H1 (cell line): Measurements from ENCODE around the gene COMP. TPM values are rescaled to one million over a fixed set of nuclear protein-coding genes. Genes with fewer than 3 reads are reported as not detected.

Experiments used
- CTCF ChIA-PET: fragments of 300-600 bp; sonication (Branson Sonifier 250); formaldehyde crosslinking; loops from one replicate; lab custom pipeline; 2021; ENCODE audit not compliant: partially characterized antibody; lab: Charles Lee
- POLR2A ChIA-PET: fragments of 300-600 bp; sonication (Branson Sonifier 250); formaldehyde crosslinking; loops from one replicate; lab custom pipeline; 2021; ENCODE audit warnings: inconsistent platforms; ENCODE audit not compliant: partially characterized antibody; lab: Charles Lee
- DNase-seq, 2 experiments: peaks; one replicate each; pipeline versions ENCODE4 v3.0.0 to v3.0.0-alpha.2; 2010 to 2022; ENCODE audit warnings: low spot score in 2 of 2, low read depth in 1 of 2, mixed read lengths in 1 of 2
- FAIRE-seq: peaks from 2 replicates; lab custom pipeline; 2011; peaks lifted over from hg19 to GRCh38; lab: Jason Lieb, UNC
- H2AFZ ChIP-seq: 2 replicates; pipeline ENCODE4 v1.8.1; 2012; ENCODE audit warnings: low read length, inconsistent platforms
- H2AK5ac ChIP-seq: 2 replicates; pipeline ENCODE4 v1.6.1; 2013; ENCODE audit warnings: low read depth, low read length
- H2BK120ac ChIP-seq: replicated peaks from 2 replicates; pipeline ENCODE3; 2013; ENCODE audit warnings: low read depth, low read length, inconsistent platforms
- H2BK12ac ChIP-seq: 2 replicates; pipeline ENCODE4 v1.6.1; 2013; ENCODE audit warnings: low read depth, low read length
- H2BK15ac ChIP-seq: 2 replicates; pipeline ENCODE4 v1.6.1; 2013; ENCODE audit warnings: low read length
- H2BK20ac ChIP-seq: 2 replicates; pipeline ENCODE4 v1.6.1; 2013; ENCODE audit warnings: low read length
- H2BK5ac ChIP-seq: 2 replicates; pipeline ENCODE4 v1.6.1; 2013; ENCODE audit warnings: low read depth, low read length
- H3K14ac ChIP-seq: 2 replicates; pipeline ENCODE4 v1.6.1; 2013; ENCODE audit warnings: inconsistent platforms; ENCODE audit not compliant: insufficient read length
- H3K18ac ChIP-seq: 2 replicates; pipeline ENCODE4 v1.6.1; 2013; ENCODE audit warnings: low read length; ENCODE audit errors: extremely low read depth
- H3K23ac ChIP-seq: 2 replicates; pipeline ENCODE4 v1.6.1; 2013; ENCODE audit warnings: inconsistent platforms; ENCODE audit not compliant: insufficient read length
- H3K23me2 ChIP-seq: 2 replicates; pipeline ENCODE4 v1.6.1; 2013; ENCODE audit warnings: low read depth, low read length
- H3K27ac ChIP-seq: 2 replicates; pipeline ENCODE4 v1.6.1; 2011; ENCODE audit warnings: low read depth, low read length, inconsistent platforms
- H3K27me3 ChIP-seq, 4 experiments: replicated peaks in 1 of 4; 1 replicate in 1 of 4; 2 replicates in 3 of 4; pipeline versions ENCODE4 v1.6.1 to v1.8.1; 2011 to 2013; ENCODE audit warnings: low read length in 3 of 4, mild to moderate bottlenecking in 3 of 4, inconsistent platforms in 2 of 4, mixed read lengths in 2 of 4, moderate library complexity in 1 of 4; ENCODE audit not compliant: control insufficient read depth in 3 of 4, insufficient read depth in 3 of 4; ENCODE audit errors: extremely low read depth in 1 of 4
- H3K36me3 ChIP-seq, 4 experiments: 2 replicates each; pipeline versions ENCODE4 v1.6.1 to v1.8.1; 2011 to 2013; ENCODE audit warnings: mild to moderate bottlenecking in 4 of 4, low read length in 3 of 4, moderate library complexity in 2 of 4, control low read depth in 1 of 4, inconsistent platforms in 1 of 4; ENCODE audit not compliant: insufficient read depth in 4 of 4, control insufficient read depth in 2 of 4
- H3K4ac ChIP-seq: replicated peaks from 2 replicates; pipeline ENCODE3; 2013; ENCODE audit warnings: low read length, low read depth, mixed read lengths, inconsistent platforms; ENCODE audit not compliant: insufficient read length
- H3K4me1 ChIP-seq, 4 experiments: replicated peaks in 1 of 4; 1 replicate in 1 of 4; 2 replicates in 3 of 4; pipeline versions ENCODE4 v1.6.1 to v1.8.1; 2011 to 2013; ENCODE audit warnings: low read length in 3 of 4, inconsistent platforms in 2 of 4, mixed read lengths in 1 of 4; ENCODE audit not compliant: insufficient read depth in 4 of 4, control insufficient read depth in 3 of 4
- H3K4me2 ChIP-seq, 2 experiments: 2 replicates each; pipeline versions ENCODE4 v1.6.1 to v1.8.1; 2011 to 2013; ENCODE audit warnings: low read depth in 2 of 2, low read length in 2 of 2, control low read depth in 1 of 2, inconsistent platforms in 1 of 2, mild to moderate bottlenecking in 1 of 2; ENCODE audit not compliant: insufficient read depth in 1 of 2
- H3K4me3 ChIP-seq, 4 experiments: fragments of 200-600, 300-600 bp in 1 of 4; sonication (generic), shearing (Covaris generic), sonication (Bioruptor Twin) in 1 of 4; 2 replicates each; pipeline versions ENCODE4 v1.5.1 to v1.8.1; 2011 to 2016; ENCODE audit warnings: low read length in 4 of 4, low read depth in 3 of 4, control low read depth in 2 of 4, inconsistent platforms in 2 of 4, mild to moderate bottlenecking in 2 of 4, mixed read lengths in 1 of 4, moderate library complexity in 1 of 4; ENCODE audit not compliant: insufficient read depth in 2 of 4; ENCODE audit errors: extremely low read depth in 1 of 4
- H3K56ac ChIP-seq: replicated peaks from 2 replicates; pipeline ENCODE3; 2013; ENCODE audit warnings: low read depth, mild to moderate bottlenecking, mixed read lengths, low read length, inconsistent platforms; ENCODE audit not compliant: insufficient read length
- H3K79me1 ChIP-seq: 2 replicates; pipeline ENCODE4 v1.6.1; 2013; ENCODE audit warnings: low read depth, low read length, control low read depth
- H3K79me2 ChIP-seq, 2 experiments: 2 replicates each; pipeline versions ENCODE4 v1.6.1 to v1.8.1; 2012 to 2013; ENCODE audit warnings: low read length in 2 of 2, mild to moderate bottlenecking in 2 of 2, inconsistent platforms in 1 of 2; ENCODE audit not compliant: insufficient read depth in 2 of 2, control insufficient read depth in 1 of 2
- H3K9ac ChIP-seq, 4 experiments: replicated peaks in 1 of 4; 1 replicate in 1 of 4; 2 replicates in 3 of 4; pipeline versions ENCODE4 v1.6.1 to v1.8.1; 2011 to 2013; ENCODE audit warnings: low read depth in 3 of 4, low read length in 3 of 4, control low read depth in 2 of 4, mild to moderate bottlenecking in 2 of 4, moderate library complexity in 2 of 4, inconsistent platforms in 1 of 4; ENCODE audit errors: extremely low read depth in 1 of 4
- H3K9me3 ChIP-seq, 2 experiments: 2 replicates each; pipeline versions ENCODE4 v1.6.1 to v1.8.1; 2012 to 2013; ENCODE audit warnings: mild to moderate bottlenecking in 2 of 2, moderate library complexity in 2 of 2, control low read depth in 1 of 2, inconsistent platforms in 1 of 2, low read depth in 1 of 2, low read length in 1 of 2, mixed read lengths in 1 of 2; ENCODE audit not compliant: insufficient read depth in 2 of 2
- H4K20me1 ChIP-seq, 2 experiments: replicated peaks in 1 of 2; 2 replicates each; pipeline versions ENCODE3 to v1.8.1; 2011 to 2013; ENCODE audit warnings: inconsistent platforms in 2 of 2, low read length in 2 of 2, mild to moderate bottlenecking in 1 of 2; ENCODE audit not compliant: insufficient read depth in 2 of 2, control insufficient read depth in 1 of 2
- H4K5ac ChIP-seq: 2 replicates; pipeline ENCODE4 v1.6.1; 2013; ENCODE audit warnings: low read length, low read depth, mixed read lengths, inconsistent platforms; ENCODE audit not compliant: insufficient read length
- H4K8ac ChIP-seq: 2 replicates; pipeline ENCODE4 v1.8.0; 2013; ENCODE audit warnings: mild to moderate bottlenecking, moderate library complexity, low read length, inconsistent platforms; ENCODE audit not compliant: insufficient read depth; ENCODE audit errors: extremely low read depth
- H4K91ac ChIP-seq: replicated peaks from 2 replicates; pipeline ENCODE3; 2013; ENCODE audit warnings: low read length, mixed read lengths, inconsistent platforms; ENCODE audit not compliant: insufficient read length
- CTCF ChIP-seq, 3 experiments: IDR thresholded peaks; 1 replicate in 2 of 3; 2 replicates in 1 of 3; pipeline versions ENCODE4 v1.5.1 to v1.6.1; 2011; ENCODE audit warnings: low read length in 3 of 3, mild to moderate bottlenecking in 3 of 3, inconsistent platforms in 2 of 3, low read depth in 1 of 3, moderate library complexity in 1 of 3; ENCODE audit not compliant: insufficient read depth in 1 of 3; ENCODE audit errors: control extremely low read depth in 1 of 3
- KDM4A ChIP-seq: IDR thresholded peaks from one replicate; pipeline ENCODE4 v1.7.1; 2012; ENCODE audit warnings: low read depth, mild to moderate bottlenecking, moderate library complexity, low read length, inconsistent platforms; ENCODE audit not compliant: severe bottlenecking
- NRF1 ChIP-seq: IDR thresholded peaks from 2 replicates; pipeline ENCODE4 v1.6.1; 2011; ENCODE audit warnings: mild to moderate bottlenecking, low read depth, low read length, improper control_type of control experiment
- RNF2 ChIP-seq: fragments of 200-900, 300-1000 bp; sonication (generic); IDR thresholded peaks from 2 replicates; pipeline ENCODE4 v1.7.1; 2016; ENCODE audit warnings: borderline replicate concordance, low read depth, mild to moderate bottlenecking, antibody characterized with exemption, low read length; ENCODE audit not compliant: poor library complexity, severe bottlenecking; ENCODE audit errors: missing control alignments
- RXRA ChIP-seq: IDR thresholded peaks from 2 replicates; pipeline ENCODE4 v1.6.1; 2011; ENCODE audit warnings: low read depth, mild to moderate bottlenecking, low read length, moderate library complexity; ENCODE audit not compliant: insufficient read depth
- WGBS, 2 experiments: shearing (Covaris generic) in 1 of 2; methylation state at CpG; one replicate each; pipeline versions ENCODE4 v1.1.6 to v1.1.7; 2013 to 2015; ENCODE audit warnings: low lambda C conversion rate in 2 of 2, mixed read lengths in 2 of 2, inconsistent platforms in 1 of 2, low coverage in 1 of 2, missing lambda C conversion rate in 1 of 2; ENCODE audit not compliant: insufficient replicate concordance in 2 of 2, insufficient coverage in 1 of 2, insufficient read length in 1 of 2; ENCODE audit errors: extremely low coverage in 1 of 2, missing lambda C conversion rate in 1 of 2; 5-methylcytosine and 5-hydroxymethylcytosine counted together
- long read RNA-seq, 2 experiments: library from RNA in 1 of 2; library from capped mRNA in 1 of 2; stranded (forward); transcript quantifications; one replicate each; pipeline ENCODE4 v2.0.0, GENCODE V29; 2021; ENCODE audit warnings: inconsistent platforms in 1 of 2
- polyA minus RNA-seq, 3 experiments: library from RNA; depleted of rRNA, polyadenylated mRNA; stranded (reverse); fragments of >200 nt; gene quantifications; 1 replicate in 2 of 3; 2 replicates in 1 of 3; pipeline ENCODE4 v1.2.3, GENCODE V29; 2011
- polyA plus RNA-seq, 7 experiments: library from polyadenylated mRNA; depleted of rRNA in 3 of 7; stranded (reverse) in 5 of 7; unstranded in 2 of 7; fragments of >200 nt in 5 of 7; fragments of 200-250 nt in 2 of 7; gene quantifications; 1 replicate in 5 of 7; 2 replicates in 1 of 7; 4 replicates in 1 of 7; pipeline versions ENCODE4 v1.2.1 to v1.2.3, GENCODE V29; 2011 to 2013; ENCODE audit warnings: missing spikeins in 2 of 7, mixed read lengths in 2 of 7
- total RNA-seq: library from RNA; stranded (reverse); fragmentation: NEBNext Ultra II Directional; extraction: Animal tissue kit (Norgen Biotek cat#: 25700); gene quantifications from 2 replicates; pipeline ENCODE4 v1.2.1, GENCODE V29; 2021

The COMP gene
- total RNA-seq: 0.17 and 0.25 TPM in 2 replicates
- 0.17 and 0.35 TPM in 2 replicates for polyA plus RNA-seq (2011; rRNA removed)
- polyA plus RNA-seq (2011; cell fraction: cytosol; rRNA removed): 0.37 TPM
- 0.91 TPM for polyA plus RNA-seq (2011; cell fraction: nucleus; rRNA removed)
- polyA plus RNA-seq (2012, experiment 1 of 2): 0.09 to 0.24 TPM (median 0.16 TPM) in 3 of 4 replicates, not detected in the other
- 0.09 TPM for polyA plus RNA-seq (2012, experiment 2 of 2)
- polyA plus RNA-seq (2013, experiment 1 of 2): 0.16 TPM
- 0.15 TPM for polyA plus RNA-seq (2013, experiment 2 of 2)
- 0.19 and 0.29 TPM in 2 replicates for polyA minus RNA-seq (2011; rRNA and poly(A)+ RNA removed)
- not detected for polyA minus RNA-seq (2011; cell fraction: cytosol; rRNA and poly(A)+ RNA removed)
- not detected for polyA minus RNA-seq (2011; cell fraction: nucleus; rRNA and poly(A)+ RNA removed)
- long read RNA-seq, experiment 1: 0 reads
- long read RNA-seq, experiment 2: 0 reads

GRCh38 chr19:18790566-18791314 lies at the start of gene COMP:
Gene COMP, minus strand, starts transcription at chr19:18791305. Its CDS starts 36 bp downstream, at chr19:18791269.
- POLR2A ChIA-PET: interaction anchor here (0.6 to 1.4 kb wide), 4 partner anchors 8 to 195 kb away, joined by 3 to 6 read pairs (median 4); partner anchors contain the start of gene UPF1
- H3K9ac ChIP-seq: no peak within 1 kb of the TSS
- TF ChIP-seq CTCF (IDR thresholded peaks at IDR 0.05; ENCODE audit: control extremely low read depth in 1 of 3, insufficient read depth in 1 of 3, low read depth in 1 of 3, low read length in 3 of 3): no peak
- no peak for TF ChIP-seq RXRA
- peak; percentile 59 for TF ChIP-seq KDM4A
- TF ChIP-seq NRF1: no peak
- peak; percentile 68 for TF ChIP-seq RNF2

More at GRCh38 chr19:18790566-18791314, at the start of gene COMP:
- Histone ChIP-seq H3K18ac (no peak within 1 kb of the TSS; the same call in none of the 2 replicates), H3K14ac (no peak within 1 kb of the TSS), H4K20me1 (peaks cover 4 to 29% of the 10 kb centered on the region in 2 experiments), H2BK20ac (no peak within 1 kb of the TSS), H3K9me3 (no peaks in the 10 kb centered on the region; a peak in 1 of 4 replicates), H3K27me3 (peaks cover 79 to 93% (median 91%) of the 10 kb centered on the region in 4 experiments), H2BK5ac (no peak within 1 kb of the TSS), H3K36me3 (peaks cover 0 to 7% (median 0%) of the 10 kb centered on the region in 4 experiments; a peak in 1 of 8 replicates), H3K79me1 (no peaks in the 10 kb centered on the region), H2AFZ (no peak within 1 kb of the TSS), H3K4me3 (peak within 1 kb of the TSS; percentile 15 to 59 (median 36); a peak in 7 of 8 replicates), H3K79me2 (no peaks in the 10 kb centered on the region), H3K4me2 (peak within 1 kb of the TSS; percentile 60 to 75), H2BK120ac (no peak within 1 kb of the TSS), H3K23ac (no peak within 1 kb of the TSS), H2AK5ac (no peak within 1 kb of the TSS), H3K27ac (no peak within 1 kb of the TSS), H3K56ac (no peak within 1 kb of the TSS), H3K4me1 (peaks cover 0 to 32% (median 16%) of the 10 kb centered on the region in 4 experiments; a peak in 6 of 7 replicates), H2BK15ac (peak within 1 kb of the TSS; percentile 61; the same call in 1 of the 2 replicates), H3K23me2 (peaks cover 23% of the 10 kb centered on the region), H3K4ac (no peak within 1 kb of the TSS), H4K5ac (no peak within 1 kb of the TSS), H4K91ac (no peak within 1 kb of the TSS), H2BK12ac (peak within 1 kb of the TSS; percentile 75; the same call in 1 of the 2 replicates), H4K8ac (no peak within 1 kb of the TSS)
- FAIRE-seq (no peak), DNase-seq (peak in 1 of 2 experiments; percentile 61)
- CTCF ChIA-PET: interaction anchor here (0.7 to 1.0 kb wide), 3 partner anchors 17 to 340 kb away, joined by 3 to 4 read pairs (median 3); no protein-coding TSS in a partner anchor
- 11% methylated on average over 39 of the region's 61 CpGs; no CpG with 5 or more reads in 1 of the 2 experiments for WGBS, 2 experiments
